ENCODE data around the gene FGF22.
A peak's percentile ranks its signal among the peaks of the same experiment; 100 is the strongest.

FGF22 gene

DNA sequence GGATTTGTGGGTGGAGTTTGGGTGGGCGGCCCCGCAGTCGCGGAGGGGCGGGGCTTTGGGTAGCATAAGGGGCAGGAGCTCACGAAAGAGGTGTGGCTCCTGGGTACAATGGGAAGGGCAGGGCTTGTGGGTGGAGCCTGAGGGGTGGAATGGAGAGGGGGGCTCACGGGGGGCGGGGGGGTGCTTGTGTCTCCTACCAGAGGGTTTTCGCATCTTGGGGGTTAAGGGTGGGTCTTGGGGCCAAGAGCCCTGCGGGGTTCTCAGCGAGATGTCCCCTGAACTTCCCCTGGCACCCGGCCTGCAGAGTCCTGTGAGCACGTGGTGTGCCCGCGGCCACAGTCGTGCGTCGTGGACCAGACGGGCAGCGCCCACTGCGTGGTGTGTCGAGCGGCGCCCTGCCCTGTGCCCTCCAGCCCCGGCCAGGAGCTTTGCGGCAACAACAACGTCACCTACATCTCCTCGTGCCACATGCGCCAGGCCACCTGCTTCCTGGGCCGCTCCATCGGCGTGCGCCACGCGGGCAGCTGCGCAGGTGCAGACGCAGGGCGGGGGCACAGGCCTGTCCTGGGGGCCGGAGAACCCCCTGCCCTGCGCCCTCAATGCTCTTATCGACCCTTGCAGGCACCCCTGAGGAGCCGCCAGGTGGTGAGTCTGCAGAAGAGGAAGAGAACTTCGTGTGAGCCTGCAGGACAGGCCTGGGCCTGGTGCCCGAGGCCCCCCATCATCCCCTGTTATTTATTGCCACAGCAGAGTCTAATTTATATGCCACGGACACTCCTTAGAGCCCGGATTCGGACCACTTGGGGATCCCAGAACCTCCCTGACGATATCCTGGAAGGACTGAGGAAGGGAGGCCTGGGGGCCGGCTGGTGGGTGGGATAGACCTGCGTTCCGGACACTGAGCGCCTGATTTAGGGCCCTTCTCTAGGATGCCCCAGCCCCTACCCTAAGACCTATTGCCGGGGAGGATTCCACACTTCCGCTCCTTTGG is 41.6 kb downstream of the FGF22 start:
- DNase-seq = peak; percentile 97

DNA sequence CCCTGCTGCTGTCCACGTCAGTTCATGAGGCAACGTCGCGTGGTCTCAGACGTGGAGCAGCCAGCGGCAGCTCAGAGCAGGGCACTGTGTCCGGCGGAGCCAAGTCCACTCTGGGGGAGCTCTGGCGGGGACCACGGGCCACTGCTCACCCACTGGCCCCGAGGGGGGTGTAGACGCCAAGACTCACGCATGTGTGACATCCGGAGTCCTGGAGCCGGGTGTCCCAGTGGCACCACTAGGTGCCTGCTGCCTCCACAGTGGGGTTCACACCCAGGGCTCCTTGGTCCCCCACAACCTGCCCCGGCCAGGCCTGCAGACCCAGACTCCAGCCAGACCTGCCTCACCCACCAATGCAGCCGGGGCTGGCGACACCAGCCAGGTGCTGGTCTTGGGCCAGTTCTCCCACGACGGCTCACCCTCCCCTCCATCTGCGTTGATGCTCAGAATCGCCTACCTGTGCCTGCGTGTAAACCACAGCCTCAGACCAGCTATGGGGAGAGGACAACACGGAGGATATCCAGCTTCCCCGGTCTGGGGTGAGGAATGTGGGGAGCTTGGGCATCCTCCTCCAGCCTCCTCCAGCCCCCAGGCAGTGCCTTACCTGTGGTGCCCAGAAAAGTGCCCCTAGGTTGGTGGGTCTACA is 43.1 kb downstream of the FGF22 start:
- DNase-seq = no peak

DNA sequence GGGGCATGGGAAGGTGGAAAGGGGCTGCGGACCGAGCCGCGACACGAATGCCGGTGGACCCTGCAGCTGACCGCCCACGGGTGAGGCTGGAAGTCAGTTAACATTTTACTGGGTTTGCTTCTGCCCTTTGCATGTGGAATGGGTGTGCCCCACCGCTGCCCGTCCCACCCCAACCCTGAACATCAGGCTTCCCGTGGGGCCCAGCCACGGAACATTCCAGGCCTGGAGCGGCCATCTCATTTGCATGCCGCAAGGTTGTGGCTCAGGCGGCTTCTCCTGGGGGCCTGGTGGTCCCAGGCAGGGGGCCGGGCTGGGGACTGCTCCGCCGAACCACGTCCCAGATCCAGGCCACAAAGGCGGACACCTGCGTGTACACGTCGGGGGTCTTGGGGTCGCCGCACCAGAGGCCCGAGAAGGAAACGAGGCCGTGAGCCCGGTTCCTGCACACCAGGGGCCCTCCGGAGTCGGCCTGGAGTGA is 45.8 kb downstream of the FGF22 start:
- DNase-seq = no peak

DNA sequence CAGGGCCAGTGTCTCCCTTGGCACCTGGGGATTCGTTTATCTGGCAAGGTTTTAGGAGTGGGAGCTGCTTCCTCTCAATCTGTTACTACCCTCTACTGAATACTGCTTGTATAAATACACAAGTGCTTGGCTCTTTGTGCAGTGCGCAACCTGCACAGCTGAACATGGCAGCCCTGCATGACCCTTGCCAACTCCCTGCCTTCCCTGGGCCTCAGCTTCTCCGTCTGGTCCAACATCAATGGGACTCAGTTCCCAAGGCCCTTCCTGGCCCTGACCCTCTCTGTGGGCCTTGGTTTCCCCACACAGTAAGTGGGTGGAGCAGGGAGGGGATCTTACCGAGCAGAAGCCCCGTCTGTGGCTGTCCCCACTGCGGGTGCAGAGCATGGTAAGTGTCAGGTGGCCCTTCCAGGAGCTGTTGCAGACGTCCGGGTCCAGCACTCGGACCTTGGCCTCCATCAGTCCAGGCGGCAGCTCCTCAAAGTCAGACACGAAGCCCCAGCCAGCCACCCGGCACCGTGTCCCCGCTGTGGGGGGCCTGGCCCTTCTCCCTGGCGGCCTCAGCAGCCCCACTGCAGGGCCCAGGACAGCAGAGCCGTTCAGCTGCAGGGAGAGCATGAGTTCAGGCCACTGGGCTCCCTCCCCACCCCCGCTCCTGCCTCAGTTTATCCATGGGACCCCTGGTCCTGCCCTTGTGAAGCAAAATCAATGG is 47.1 kb downstream of the FGF22 start:
- no peak for DNase-seq

DNA sequence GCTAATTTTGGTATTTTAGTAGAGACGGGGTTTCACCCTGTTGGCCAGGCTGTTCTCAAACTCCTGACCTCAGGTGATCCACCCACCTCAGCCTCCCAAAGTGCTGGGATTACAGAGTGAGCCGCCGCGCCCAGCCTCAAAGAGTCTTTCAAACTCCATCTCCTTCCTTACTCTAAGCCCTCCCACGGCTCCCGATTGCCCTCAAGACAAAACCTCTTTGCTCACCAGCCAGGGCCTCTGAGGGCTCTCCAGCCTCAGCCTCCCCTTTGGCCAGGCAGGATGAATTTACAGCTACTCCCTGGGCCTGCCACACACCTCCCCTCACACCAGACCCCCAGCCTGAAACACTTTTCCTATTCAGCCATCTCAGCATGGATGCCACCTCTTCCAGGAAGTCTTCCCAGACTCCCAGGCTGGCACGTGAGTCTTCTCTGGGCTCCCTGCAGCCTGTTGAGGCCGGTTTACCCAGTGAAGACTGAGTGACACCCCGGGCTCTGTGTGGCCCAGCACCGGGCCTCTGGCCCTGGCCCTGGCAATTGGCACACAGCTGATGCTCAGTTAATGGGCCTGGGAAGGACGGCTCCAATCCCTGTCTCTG is 48.0 kb downstream of the FGF22 start:
- DNase-seq = no peak

DNA sequence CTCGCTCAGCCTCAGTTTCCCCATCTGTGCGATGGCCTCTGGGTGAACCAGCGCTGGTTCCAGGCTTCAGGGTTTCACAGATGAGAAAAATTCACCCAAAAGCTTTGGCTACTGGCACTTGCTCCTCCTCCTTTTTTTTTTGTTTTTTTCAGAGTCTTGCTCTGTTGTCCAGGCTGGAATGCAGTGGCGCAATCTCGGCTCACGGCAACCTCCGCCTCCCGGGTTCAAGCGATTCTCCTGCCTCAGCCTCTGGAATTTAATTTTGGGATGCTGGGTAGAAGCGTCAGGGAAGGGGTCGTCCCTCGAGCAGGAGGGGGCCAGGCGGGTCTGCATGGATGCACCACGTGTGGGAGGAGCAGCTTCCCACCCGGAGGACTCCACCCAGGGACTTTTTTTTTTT is 48.5 kb downstream of the FGF22 start:
- DNase-seq = no peak

DNA sequence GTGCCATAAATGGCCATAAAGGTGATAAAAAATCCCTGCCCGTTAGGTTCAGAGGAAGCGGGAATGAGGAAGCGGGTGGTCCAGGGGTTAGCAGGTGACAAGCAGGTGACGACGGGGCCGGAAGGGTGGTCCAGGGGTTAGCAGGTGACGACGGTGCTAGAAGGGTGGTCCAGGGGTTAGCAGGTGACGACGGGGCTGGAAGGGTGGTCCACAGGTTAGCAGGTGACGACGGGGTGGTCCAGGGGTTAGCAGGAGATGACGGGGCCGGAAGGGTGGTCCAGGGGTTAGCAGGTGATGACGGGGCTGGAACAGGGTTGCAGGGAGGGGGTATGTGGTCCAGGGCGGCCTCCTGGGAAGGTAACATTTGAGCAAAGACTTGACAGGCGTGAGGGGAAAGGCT is 49.3 kb downstream of the FGF22 start:
- no peak for DNase-seq

DNA sequence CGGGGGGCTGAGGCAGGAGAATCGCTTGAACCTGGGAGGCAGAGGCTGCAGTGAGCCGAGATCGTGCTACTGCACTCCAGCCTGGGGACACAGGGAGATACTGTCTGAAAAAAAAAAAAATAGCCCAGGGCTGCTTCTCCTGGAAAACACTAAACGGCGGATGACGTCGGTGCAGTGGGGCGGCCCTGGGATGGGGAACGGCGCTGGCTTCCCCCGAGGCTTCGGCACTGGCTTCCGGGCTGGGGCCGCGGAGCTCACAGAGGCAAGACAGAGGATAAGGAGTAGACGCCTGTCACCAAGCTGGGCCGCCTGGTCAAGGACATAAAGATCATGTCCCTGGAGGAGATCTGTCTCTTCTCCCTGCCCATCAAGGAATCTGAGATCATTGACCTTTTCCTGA is 50.5 kb downstream of the FGF22 start:
- DNase-seq = no peak
